Measurements from ENCODE around the gene ZNF436.

- no peak for TF ChIP-seq CTCF (CRISPR knock-in tag; IDR thresholded peaks at IDR 0.05)
- TF ChIP-seq ZNF784 (CRISPR knock-in tag; IDR thresholded peaks at IDR 0.05; ENCODE audit: borderline replicate concordance): no peak
- no peak for TF ChIP-seq HDAC6 (IDR thresholded peaks at IDR 0.05; ENCODE audit: low read depth, low read length)
- TF ChIP-seq BHLHE40 (IDR thresholded peaks at IDR 0.05; ENCODE audit: low read length): no peak
- TF ChIP-seq E2F1 (CRISPR knock-in tag; IDR thresholded peaks at IDR 0.05): no peak
- no peak for TF ChIP-seq HMGXB4 (CRISPR knock-in tag; IDR thresholded peaks at IDR 0.05; ENCODE audit: borderline replicate concordance in 1 of 2, low read depth in 1 of 2)
- TF ChIP-seq ZNF660 (CRISPR knock-in tag; IDR thresholded peaks at IDR 0.05; ENCODE audit: borderline replicate concordance, low read depth): no peak
- no peak for TF ChIP-seq PATZ1 (CRISPR knock-in tag; IDR thresholded peaks at IDR 0.05)
- TF ChIP-seq PRPF4 (IDR thresholded peaks at IDR 0.05; ENCODE audit: low read depth, low read length, poor library complexity, severe bottlenecking): no peak
- no peak for TF ChIP-seq KDM1A (CRISPR knock-in tag; IDR thresholded peaks at IDR 0.05)
Measured at GRCh38 chr1:23370709-23371584, 1.3 kb upstream of the ZNF436 start.

Measured in HepG2 (cell line).